Putamen (tissue), 1 donor: ENCODE results near the gene CDH4.

Experiments
- DNase-seq: peaks from one replicate; pipeline ENCODE4 v3.0.0-alpha.2; 2016; ENCODE audit warnings: low spot score

The CDH4 gene

DNA sequence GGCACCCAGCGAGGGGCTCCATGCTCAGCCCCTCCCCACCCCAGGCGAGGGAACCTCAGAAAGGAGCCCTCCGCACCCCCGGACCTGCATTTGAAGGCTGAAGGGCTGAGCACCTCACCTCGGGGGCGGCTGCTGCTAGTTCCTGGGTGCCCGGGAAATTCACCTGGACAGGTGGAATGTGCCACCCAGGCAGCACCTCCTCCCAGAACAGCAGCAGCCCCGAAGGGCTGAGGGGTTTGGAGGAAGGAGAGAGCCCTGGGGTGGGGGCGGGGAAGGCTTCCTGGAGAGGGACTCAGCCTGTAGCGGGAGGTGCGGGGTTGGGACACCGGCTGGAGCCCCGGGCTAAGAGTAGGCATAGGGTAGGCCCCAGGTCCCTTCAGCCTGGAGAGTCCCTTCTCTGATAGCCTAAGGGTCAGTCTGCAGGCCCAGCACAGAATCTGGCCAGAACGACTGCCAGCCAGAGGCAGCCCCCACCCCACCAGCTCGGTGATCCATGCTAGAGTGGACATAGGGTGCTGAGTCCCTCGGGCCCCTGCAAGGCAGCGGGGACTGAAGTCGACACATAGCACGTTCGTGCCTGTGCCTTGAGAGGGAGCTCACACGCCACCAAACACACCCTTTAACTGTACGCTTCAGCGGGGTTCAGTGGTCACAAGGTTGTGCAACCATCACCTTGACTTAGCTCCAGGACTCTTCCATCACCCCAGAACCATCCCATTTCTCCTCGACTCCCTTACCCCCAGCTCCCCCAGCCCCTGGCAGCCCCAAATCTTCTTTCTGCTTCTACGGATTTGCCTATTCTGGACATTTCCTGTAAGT is 632.7 kb downstream of the CDH4 start:
- DNase-seq = no peak

DNA sequence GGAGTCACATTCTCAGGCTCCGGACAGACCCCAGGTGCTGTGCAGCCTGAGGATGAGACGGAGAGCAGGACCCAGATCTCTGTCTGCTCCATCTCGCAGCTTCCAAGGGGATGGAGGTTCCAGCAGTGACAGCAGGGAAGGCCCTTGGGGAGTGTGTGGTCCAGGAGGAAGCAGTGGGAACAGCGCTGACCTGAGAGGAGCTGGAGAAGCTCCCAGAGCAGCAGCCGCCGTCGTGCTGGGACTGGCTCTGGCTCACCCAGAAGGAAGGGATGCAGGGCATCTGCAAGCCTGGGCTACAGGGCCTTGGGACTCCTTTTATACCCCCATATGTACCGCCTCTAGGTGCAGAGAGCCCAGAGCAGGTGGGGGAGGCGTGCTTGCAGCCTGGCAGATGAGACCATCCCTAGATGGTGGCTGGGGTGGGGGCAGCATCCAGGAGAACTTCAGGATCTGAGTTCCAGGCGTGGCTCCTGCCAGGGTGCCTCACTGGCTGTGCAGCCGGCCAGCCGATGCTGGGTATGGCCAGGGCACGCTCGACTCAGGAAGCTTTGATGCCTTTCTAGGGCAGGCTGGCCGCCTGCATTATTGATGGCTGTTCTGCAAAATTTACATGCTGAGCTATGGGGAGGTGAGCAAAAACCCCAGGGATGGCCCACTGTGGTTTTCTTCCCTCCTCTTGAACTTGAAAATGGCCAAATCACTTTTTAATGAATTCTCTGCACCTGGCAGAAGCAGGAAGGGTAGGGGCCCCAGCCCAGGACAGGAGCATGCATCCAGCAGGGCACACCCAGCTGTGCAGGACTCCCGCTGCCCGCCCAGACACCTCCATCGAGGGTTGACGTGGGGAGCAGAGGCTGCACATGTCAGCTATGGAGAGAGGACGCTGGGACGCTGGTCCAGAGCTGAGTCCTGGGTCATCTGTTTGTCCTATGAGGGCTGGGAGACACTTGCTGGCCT is 634.0 kb downstream of the CDH4 start:
- no peak for DNase-seq

GRCh38 chr20:61886721-61887595 is 634.9 kb downstream of the CDH4 start:
- DNase-seq = peak; percentile 19

DNA sequence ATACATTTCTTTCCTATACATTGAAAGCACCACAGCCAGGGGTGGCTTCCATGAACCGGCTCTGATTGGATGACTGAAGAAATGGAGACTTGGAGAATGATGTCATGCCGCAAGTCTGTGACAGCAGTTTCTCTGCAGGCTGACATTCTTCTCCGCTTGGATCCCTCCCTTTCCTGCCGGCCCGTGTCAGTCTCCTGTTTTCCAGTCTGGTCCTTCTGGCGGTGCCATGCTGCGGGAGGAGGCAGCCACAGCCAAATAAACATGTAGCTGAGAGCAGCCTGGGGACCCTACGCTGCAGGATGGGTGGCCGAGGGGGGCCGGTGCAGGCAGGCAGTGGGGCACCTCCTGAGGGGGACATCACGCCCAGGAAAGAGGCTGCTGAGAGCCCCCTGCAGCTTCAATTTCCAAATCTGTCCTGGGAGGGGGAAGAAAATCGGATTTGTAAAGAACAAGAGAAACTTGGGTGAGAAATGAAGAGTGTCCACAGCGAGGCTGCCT is 635.6 kb downstream of the CDH4 start:
- no peak for DNase-seq

- no peak for DNase-seq
These were observed 636.2 kb downstream of the CDH4 start for GRCh38 chr20:61888101-61888865.

DNA sequence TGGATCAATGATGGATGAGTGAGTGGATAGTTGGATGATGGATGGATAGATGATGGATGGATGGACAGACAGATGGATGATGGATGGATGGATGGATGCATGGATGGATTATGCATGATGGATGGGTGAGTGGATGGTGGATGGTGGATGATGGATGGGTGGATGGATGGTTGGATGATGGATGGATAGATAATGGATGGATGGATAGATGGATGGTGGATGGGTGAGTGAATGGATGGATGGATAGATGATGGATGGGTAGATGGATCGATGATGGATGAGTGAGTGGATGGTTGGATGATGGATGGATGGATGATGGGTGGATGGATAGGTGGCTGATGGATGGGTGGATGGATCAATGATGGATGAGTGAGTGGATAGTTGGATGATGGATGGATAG is 637.6 kb downstream of the CDH4 start:
- no peak for DNase-seq

DNA sequence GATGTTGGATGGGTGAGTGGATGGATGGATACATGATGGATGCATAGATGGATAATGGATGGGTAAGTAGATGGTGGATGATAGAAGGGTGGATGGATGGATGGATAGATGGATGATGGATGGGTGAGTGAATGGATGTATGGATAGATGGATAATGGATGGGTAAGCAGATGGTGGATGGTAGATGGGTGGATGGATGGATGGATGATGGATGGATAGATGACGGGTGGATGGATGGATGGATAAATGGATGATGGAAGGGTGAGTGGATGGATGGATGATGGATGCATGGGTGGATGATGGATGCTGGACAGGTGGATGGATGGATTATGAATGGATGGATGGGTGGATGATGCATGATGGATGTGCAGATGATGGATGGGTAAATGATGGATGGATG is 638.1 kb downstream of the CDH4 start:
- no peak for DNase-seq

DNA sequence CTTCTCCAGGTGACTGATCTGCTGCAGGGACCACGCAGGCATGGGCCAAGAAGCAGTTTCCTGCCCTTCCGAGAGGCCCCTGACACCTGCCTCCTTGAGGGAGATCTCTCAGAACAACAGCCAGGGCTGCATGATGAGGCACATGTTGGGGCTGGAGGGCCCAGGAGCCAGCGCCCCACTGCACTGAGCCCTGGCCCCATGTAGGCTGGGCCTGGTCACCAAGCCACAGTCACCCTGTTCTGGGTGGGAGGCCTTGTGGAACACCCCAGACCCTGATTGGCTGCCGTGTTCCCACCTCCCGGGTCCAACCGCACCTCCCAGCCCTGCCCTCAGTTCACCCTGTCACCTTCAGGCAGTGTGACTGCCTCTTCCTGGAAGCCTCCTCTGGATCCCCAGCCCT is 639.4 kb downstream of the CDH4 start:
- DNase-seq = no peak

GRCh38 chr20:61891916-61892649 is 640.0 kb downstream of the CDH4 start:
- no peak for DNase-seq

- no peak for DNase-seq
These were observed 643.0 kb downstream of the CDH4 start for GRCh38 chr20:61895016-61895415.

DNA sequence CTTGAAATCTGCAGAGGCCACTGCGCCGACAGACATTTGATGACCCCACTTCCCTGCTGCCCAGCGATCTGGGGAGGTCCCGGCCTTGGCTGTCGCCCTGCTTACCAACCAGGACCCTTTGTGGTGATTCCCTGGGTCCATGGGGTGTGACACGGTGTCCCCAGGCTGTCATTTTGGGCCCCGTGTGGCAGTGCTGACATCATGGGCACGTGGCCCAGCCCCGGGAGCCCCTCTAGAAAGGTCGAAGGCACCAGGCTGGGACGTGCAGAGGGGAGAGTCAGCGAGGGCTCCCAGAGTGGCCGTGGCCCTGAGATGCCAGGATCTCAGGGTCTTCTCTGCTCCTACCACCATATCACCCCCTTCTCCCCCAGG is 643.6 kb downstream of the CDH4 start:
- DNase-seq = no peak

GRCh38 chr20:61896058-61896961 is 644.2 kb downstream of the CDH4 start:
- DNase-seq = peak; percentile 34

DNA sequence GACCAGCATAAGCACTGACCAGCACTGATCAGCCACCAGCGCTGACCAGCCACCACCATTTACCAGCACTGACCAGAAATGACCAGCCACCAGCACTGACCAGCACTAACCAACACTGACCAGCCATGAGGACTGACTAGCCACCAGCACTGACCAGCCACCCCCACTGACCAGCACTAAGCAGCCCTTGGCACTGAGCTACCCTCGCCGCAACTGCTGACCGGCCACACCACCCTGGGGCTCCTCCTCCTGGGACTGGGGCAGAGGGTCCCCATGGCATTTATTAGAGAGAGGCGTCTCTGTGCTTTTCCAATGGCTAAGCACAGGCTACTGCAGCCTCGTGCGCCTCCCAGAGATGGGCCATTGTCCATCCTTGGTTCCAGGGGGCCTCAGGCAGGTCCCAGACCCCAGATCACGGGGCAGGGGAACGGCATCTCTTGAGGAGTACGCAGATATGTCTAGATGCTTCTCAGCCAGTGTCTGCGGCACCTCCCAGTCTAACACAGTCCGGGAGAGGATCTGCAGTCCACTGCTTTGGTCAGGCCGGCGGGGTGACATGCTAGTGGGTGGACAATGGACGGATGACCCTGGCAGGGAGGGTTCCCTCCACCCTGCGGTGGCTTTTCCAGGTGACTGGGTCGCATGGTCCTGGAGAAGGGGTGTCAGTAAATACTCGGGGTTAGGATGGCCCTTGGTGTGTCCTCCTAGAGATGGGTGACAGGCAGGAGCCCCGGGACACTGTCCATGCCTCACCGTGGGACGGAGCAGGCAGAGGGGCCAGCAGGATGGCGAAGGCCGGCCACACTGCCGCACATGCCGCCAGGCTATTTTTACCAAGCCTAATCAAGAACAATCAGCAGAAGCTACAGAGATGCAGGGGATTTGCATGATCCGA is 645.6 kb downstream of the CDH4 start:
- DNase-seq = no peak

GRCh38 chr20:61898405-61898804 is 646.3 kb downstream of the CDH4 start:
- DNase-seq = no peak

- DNase-seq = peak; percentile 25
These were observed 648.2 kb downstream of the CDH4 start for GRCh38 chr20:61900011-61900944.

DNA sequence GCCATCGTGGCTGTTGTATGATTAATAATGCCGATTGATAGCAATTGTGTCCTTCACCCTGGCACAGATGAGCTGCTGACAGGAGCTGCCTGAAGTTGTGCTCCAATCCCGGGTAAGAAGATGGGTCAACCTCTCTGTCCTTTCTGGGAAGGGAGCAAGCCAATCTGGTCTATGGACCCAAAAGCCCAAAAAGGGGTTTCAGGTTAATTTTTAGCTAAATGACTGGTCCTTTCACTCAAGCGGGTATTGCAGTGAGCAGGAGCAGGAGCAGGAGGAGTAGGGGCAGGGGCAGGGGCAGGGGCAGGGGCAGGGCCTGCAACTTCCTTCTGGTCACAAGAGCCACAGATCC is 648.9 kb downstream of the CDH4 start:
- DNase-seq = no peak
